GM12878 (cell line): ENCODE results near the gene MATN3. TPM values are rescaled to one million over a fixed set of nuclear protein-coding genes. Genes with fewer than 3 reads are reported as not detected.

Source experiments
- ATAC-seq: fragments of 200-7000 bp; cut with Tn5 transposase; 3 replicates; pipeline ENCODE4 v1.9.1; 2020; ENCODE audit warnings: mild to moderate bottlenecking, moderate library complexity
- BruUV-seq: library from RNA; stranded (reverse); fragments of 400-500 nt; replicated peaks from 2 replicates; lab custom pipeline; 2021; lab: Mats Ljungman, UMichigan
- CTCF ChIA-PET: fragments of 300-600 bp; sonication (Branson Sonifier 250); formaldehyde crosslinking; extraction: SDS; loops from one replicate; lab custom pipeline; 2021; ENCODE audit warnings: inconsistent platforms; lab: Yijun Ruan, JAX
- POLR2A ChIA-PET: fragments of 350-600 bp; formaldehyde crosslinking; extraction: SDS; loops from one replicate; lab custom pipeline; 2021; ENCODE audit warnings: inconsistent platforms; lab: Charles Lee
- RAD21 ChIA-PET: fragments of 300-600 bp; sonication (Branson Sonifier 250); formaldehyde crosslinking; loops from one replicate; lab custom pipeline; 2023; ENCODE audit warnings: antibody characterized with exemption; ENCODE audit not compliant: unreplicated experiment; lab: Charles Lee
- SMC1A ChIA-PET: fragments of 300-600 bp; sonication (Branson Sonifier 250); formaldehyde crosslinking; loops from one replicate; lab custom pipeline; 2023; ENCODE audit not compliant: unreplicated experiment, uncharacterized antibody; lab: Charles Lee
- DNase-seq: peaks from one replicate; pipeline ENCODE4 v3.0.0-alpha.2; 2011; ENCODE audit warnings: low read depth, low spot score
- FAIRE-seq: peaks from 3 replicates; lab custom pipeline; 2011; peaks lifted over from hg19 to GRCh38; lab: Jason Lieb, UNC
- H2AFZ ChIP-seq: 2 replicates; pipeline ENCODE4 v1.6.0; 2011; ENCODE audit warnings: low read depth, low read length, control low read depth; ENCODE audit not compliant: control insufficient read depth
- H3K27ac ChIP-seq: 2 replicates; pipeline ENCODE4 v1.5.1; 2011; ENCODE audit warnings: control low read depth; ENCODE audit not compliant: control insufficient read depth, insufficient read depth
- H3K27me3 ChIP-seq, 2 experiments: replicated peaks in 1 of 2; 2 replicates each; pipeline versions ENCODE4 v1.6.0 to v1.6.1; 2011; ENCODE audit warnings: low read length in 1 of 2; ENCODE audit not compliant: control insufficient read depth in 2 of 2, insufficient read depth in 2 of 2
- H3K36me3 ChIP-seq, 2 experiments: 2 replicates each; pipeline ENCODE4 v1.5.1; 2011; ENCODE audit warnings: low read length in 1 of 2; ENCODE audit not compliant: control insufficient read depth in 2 of 2, insufficient read depth in 2 of 2
- H3K4me1 ChIP-seq: 2 replicates; pipeline ENCODE4 v1.6.1; 2011; ENCODE audit warnings: mild to moderate bottlenecking, low read length, moderate library complexity, mixed read lengths; ENCODE audit not compliant: control insufficient read depth, insufficient read depth
- H3K4me2 ChIP-seq: 2 replicates; pipeline ENCODE4 v1.6.0; 2011; ENCODE audit warnings: control low read depth; ENCODE audit not compliant: control insufficient read depth, insufficient read depth
- H3K4me3 ChIP-seq: fragments of 200-600 bp; sonication (generic); 2 replicates; pipeline ENCODE4 v1.5.1; 2016
- H3K79me2 ChIP-seq: 2 replicates; pipeline ENCODE4 v1.6.0; 2011; ENCODE audit warnings: low read length; ENCODE audit not compliant: control insufficient read depth, insufficient read depth
- H3K9ac ChIP-seq: 2 replicates; pipeline ENCODE4 v1.8.0; 2011; ENCODE audit warnings: low read length, control low read depth, mixed read lengths; ENCODE audit not compliant: control insufficient read depth, insufficient read depth
- H3K9me3 ChIP-seq: replicated peaks from 3 replicates; pipeline ENCODE4 v1.5.1; 2011; ENCODE audit warnings: mild to moderate bottlenecking, low read length; ENCODE audit not compliant: control insufficient read depth, insufficient read depth
- H4K20me1 ChIP-seq: 2 replicates; pipeline ENCODE4 v1.6.0; 2011; ENCODE audit not compliant: control insufficient read depth, insufficient read depth
- BCLAF1 ChIP-seq: fragments of 450-650 bp; IDR thresholded peaks from 2 replicates; pipeline ENCODE4 v1.6.1; 2017; ENCODE audit warnings: antibody characterized with exemption, mild to moderate bottlenecking, moderate library complexity
- CEBPZ ChIP-seq: fragments of 150-350 bp; IDR thresholded peaks from 2 replicates; pipeline ENCODE4 v1.6.1; 2016; ENCODE audit warnings: low read depth, low read length
- EP300 ChIP-seq, 2 experiments: fragments of 150-350 bp in 1 of 2; IDR thresholded peaks; 2 replicates each; pipeline ENCODE4 v1.6.1; 2011 to 2012; ENCODE audit warnings: low read depth in 2 of 2, low read length in 2 of 2, borderline replicate concordance in 1 of 2, improper control_type of control experiment in 1 of 2, inconsistent platforms in 1 of 2; ENCODE audit not compliant: control insufficient read depth in 1 of 2
- ESRRA ChIP-seq: IDR thresholded peaks from 2 replicates; pipeline ENCODE4 v1.6.1; 2012; ENCODE audit warnings: mild to moderate bottlenecking, low read length, improper control_type of control experiment
- NR2F1 ChIP-seq: fragments of 450-650 bp; conservative IDR thresholded peaks from 2 replicates; pipeline ENCODE4 v1.6.1; 2017; ENCODE audit warnings: mild to moderate bottlenecking
- PAX5 ChIP-seq: IDR thresholded peaks from 2 replicates; pipeline ENCODE4 v1.6.1; 2011; ENCODE audit warnings: low read depth, low read length, borderline replicate concordance
- RAD51 ChIP-seq: fragments of 450-650 bp; IDR thresholded peaks from 2 replicates; pipeline ENCODE4 v1.6.1; 2016; ENCODE audit warnings: moderate library complexity, mild to moderate bottlenecking, inconsistent platforms
- SMC3 ChIP-seq: IDR thresholded peaks from 2 replicates; pipeline ENCODE4 v1.6.1; 2011; ENCODE audit warnings: low read length, improper control_type of control experiment, borderline replicate concordance
- TAF1 ChIP-seq: IDR thresholded peaks from 2 replicates; pipeline ENCODE4 v1.6.1; 2011; ENCODE audit warnings: mild to moderate bottlenecking, low read depth, low read length, borderline replicate concordance
- WRNIP1 ChIP-seq: IDR thresholded peaks from 2 replicates; pipeline ENCODE4 v1.6.1; 2011; ENCODE audit warnings: low read depth, low read length, improper control_type of control experiment, borderline replicate concordance
- ZBED1 ChIP-seq: IDR thresholded peaks from 2 replicates; pipeline ENCODE4 v1.6.1; 2016; ENCODE audit warnings: borderline replicate concordance
- ZBTB33 ChIP-seq: fragments of 450-650 bp; IDR thresholded peaks from 2 replicates; pipeline ENCODE4 v1.6.1; 2017; ENCODE audit warnings: mild to moderate bottlenecking
- WGBS: methylation state at CpG from one replicate; pipeline ENCODE4 v1.1.6; 2016; ENCODE audit warnings: low lambda C conversion rate; ENCODE audit not compliant: insufficient replicate concordance, insufficient coverage; ENCODE audit errors: missing lambda C conversion rate; 5-methylcytosine and 5-hydroxymethylcytosine counted together
- in situ Hi-C: fragments of 300-500 bp; cut with MboI; formaldehyde crosslinking; loops from 9 replicates; pipeline ENCODE4 v1.14.3; 2018; ENCODE audit warnings: mixed read lengths
- intact Hi-C: fragments of 100-400 bp; cut with micrococcal nuclease; formaldehyde crosslinking; loops from one replicate; pipeline ENCODE4 v1.14.2; 2022; ENCODE audit not compliant: unreplicated experiment
- polyA plus RNA-seq, 11 experiments: library from polyadenylated mRNA; depleted of rRNA in 4 of 11; unstranded in 6 of 11; stranded (reverse) in 5 of 11; fragments of >200 nt; fragmentation: Nextera tagmentation in 4 of 11; fragmentation: Illumina TruSeq in 1 of 11; extraction: Ambion mirVana in 4 of 11; extraction: Trizol in 1 of 11; gene quantifications; 1 replicate in 1 of 11; 2 replicates in 10 of 11; pipeline versions ENCODE4 v1.2.1 to v1.2.3, GENCODE V29; 2011 to 2016; ENCODE audit warnings: inconsistent platforms in 2 of 11, missing spikeins in 2 of 11, low read depth in 1 of 11
- total RNA-seq, 4 experiments: library from RNA; depleted of rRNA in 3 of 4; stranded (reverse); fragments of >200 nt in 3 of 4; fragmentation: Illumina TruSeq in 1 of 4; extraction: Trizol in 1 of 4; gene quantifications; 2 replicates each; pipeline versions ENCODE4 v1.2.1 to v1.2.3, GENCODE V29; 2013 to 2021

MATN3 gene
- total and polyA plus RNA-seq, 10 of the 15 experiments (the other 5 are each of a cell fraction or from before 2014, with no cell fraction given): 0.09 TPM; not detected in 9

GRCh38 chr2:19979932-19980331 lies 32.5 kb downstream of the MATN3 start:
- Histone ChIP-seq H3K9ac (no peak overlapping the region), H2AFZ (no peak overlapping the region), H3K79me2 (no peaks in the 10 kb centered on the region), H3K27me3 (no peaks in the 10 kb centered on the region), H4K20me1 (no peaks in the 10 kb centered on the region), H3K9me3 (no peaks in the 10 kb centered on the region), H3K36me3 (peaks cover 0 to 3% of the 10 kb centered on the region in 2 experiments; a peak in 1 of 4 replicates), H3K27ac (no peak overlapping the region), H3K4me3 (no peak overlapping the region), H3K4me2 (no peak overlapping the region), H3K4me1 (no peaks in the 10 kb centered on the region)
- POLR2A ChIA-PET: interaction anchor here (0.7 kb wide), 1 partner anchor 15 kb away, joined by 4 read pairs; no protein-coding TSS in a partner anchor
- intact Hi-C loops: no loop called here
- SMC1A ChIA-PET: interaction anchor here (1.4 to 2.2 kb wide), 4 partner anchors 10 to 17 kb away, joined by 3 to 7 read pairs (median 4); partner anchors contain the start of gene WDR35
- WGBS: 96% methylated on average over 1 of the region's 1 CpG
- TF ChIP-seq ZBTB33 (no peak), WRNIP1 (no peak), ZBED1 (no peak), EP300 (IDR thresholded peaks at IDR 0.05; ENCODE audit: borderline replicate concordance in 1 of 2, control insufficient read depth in 1 of 2, low read depth in 2 of 2, low read length in 2 of 2) (no peak), BCLAF1 (no peak), ESRRA (no peak), SMC3 (no peak), PAX5 (no peak), TAF1 (no peak), RAD51 (no peak), NR2F1 (no peak), CEBPZ (no peak)
- no TSS peak for BruUV-seq
- RAD21 ChIA-PET: no interaction called here
- CTCF ChIA-PET: interaction anchor here (1.0 kb wide), 1 partner anchor 108 kb away, joined by 3 read pairs; no protein-coding TSS in a partner anchor
- DNase-seq: no peak
- no peak for ATAC-seq
- in situ Hi-C loops: no loop called here
- no peak for FAIRE-seq
